SK-N-MC (cell line): Measurements from ENCODE around the gene DNAJC25.

Experiments used
- EZH2 ChIP-seq: fragments of 200-600 bp; sonication (generic); IDR thresholded peaks from one replicate; pipeline ENCODE4 v1.6.1; 2017; ENCODE audit warnings: antibody characterized with exemption
- POLR2AphosphoS5 ChIP-seq: IDR thresholded peaks from 2 replicates; pipeline ENCODE4 v1.6.1; 2012; ENCODE audit warnings: mild to moderate bottlenecking, low read depth, low read length, borderline replicate concordance

DNA sequence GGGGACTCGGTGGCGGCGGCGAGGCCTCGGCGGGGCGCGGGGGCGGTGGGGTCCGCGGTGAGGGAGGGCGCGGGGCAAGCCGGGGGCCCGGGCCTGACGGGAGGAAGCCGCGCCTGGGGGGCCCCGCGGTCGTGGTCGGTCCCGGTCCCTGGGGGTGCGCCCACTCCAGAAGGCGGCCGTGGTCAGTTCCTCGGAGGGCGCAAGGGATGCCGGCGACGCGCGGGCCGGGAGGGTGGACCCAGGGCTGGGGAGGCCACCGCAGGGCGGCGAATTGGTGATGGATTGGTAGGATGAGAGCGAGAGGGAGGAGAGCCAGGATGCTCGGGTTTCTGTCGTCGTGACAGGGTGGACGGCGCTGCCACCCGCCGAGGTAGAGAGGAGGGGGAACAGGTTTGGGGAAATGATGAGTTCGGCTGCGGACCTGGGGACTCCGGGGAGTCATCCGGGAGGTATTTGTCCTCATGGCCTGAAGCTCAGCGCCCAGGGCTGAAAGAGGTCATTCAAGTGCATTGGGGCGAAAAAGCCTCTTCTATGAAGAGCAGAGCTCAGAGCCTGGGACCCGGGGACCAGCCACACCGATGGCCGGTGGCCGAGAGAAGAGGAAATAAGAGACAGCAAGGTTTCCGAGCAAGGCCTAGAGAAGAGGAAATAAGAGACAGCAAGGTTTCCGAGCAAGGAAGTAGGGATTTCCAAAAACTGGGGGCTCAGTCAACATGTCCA is 30.8 kb downstream of the DNAJC25 start:
- TF ChIP-seq EZH2 (no peak), POLR2AphosphoS5 (no peak)
